Kidney capillary endothelial cell (primary cell): ENCODE data around the gene MCCC1.
"Not testable (repeated sequence)": the region's sequence is repeated elsewhere in the genome, so short reads cannot be mapped to it uniquely, and the experiment has no call there.

Source experiments
- DNase-seq: peaks from one replicate; pipeline ENCODE4 v3.0.0-alpha.2; 2018; ENCODE audit warnings: low spot score

MCCC1 gene

GRCh38 chr3:183099026-183099837 lies at the start of gene MCCC1:
MCCC1 (minus strand) TSS chr3:183099496; CDS start chr3:183099440, 56 bp downstream.
- DNase-seq: peak; percentile 99

DNA sequence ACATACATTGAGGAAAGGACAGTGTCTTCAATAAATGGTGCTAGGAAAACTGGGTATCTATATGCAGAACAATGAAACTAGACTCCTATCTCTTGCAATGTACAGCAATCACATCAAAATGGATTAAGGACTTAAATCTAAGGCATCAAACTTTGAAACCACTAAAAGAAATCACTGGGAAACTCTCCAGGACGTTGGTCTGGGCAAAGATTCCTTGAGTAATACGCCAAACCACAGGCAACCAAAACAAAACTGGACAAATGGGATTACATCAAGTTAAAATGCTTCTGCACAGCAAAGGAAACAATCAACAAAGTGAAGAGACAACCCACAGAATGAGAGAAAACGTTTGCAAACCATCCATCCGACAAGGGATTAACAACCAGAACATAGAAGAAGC lies 48.8 kb upstream of the MCCC1 start:
- DNase-seq: no peak

GRCh38 chr3:183144363-183144762 lies 45.1 kb upstream of the MCCC1 start:
- DNase-seq: no peak

GRCh38 chr3:183142199-183142598 lies 42.9 kb upstream of the MCCC1 start:
- no peak for DNase-seq

DNA sequence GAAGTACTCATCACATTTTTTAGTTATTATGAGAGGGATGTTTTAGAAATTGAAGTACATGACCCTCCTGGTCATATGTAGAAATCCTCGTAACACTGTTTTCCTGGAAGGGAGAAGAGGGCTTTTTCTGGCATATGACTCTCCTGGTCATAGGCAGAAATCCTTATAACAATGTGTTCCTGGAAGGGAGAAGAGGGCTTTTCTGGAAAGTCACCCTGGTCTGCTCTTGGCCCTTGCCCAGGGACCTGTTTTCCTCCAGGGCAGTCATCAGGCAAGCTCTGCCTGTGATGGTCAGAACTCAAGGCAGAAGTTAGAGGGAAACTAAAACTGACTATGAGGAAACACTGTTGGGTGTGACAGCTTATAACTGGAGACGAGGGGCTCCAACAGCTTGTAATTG lies 35.5 kb upstream of the MCCC1 start:
- DNase-seq: no peak

DNA sequence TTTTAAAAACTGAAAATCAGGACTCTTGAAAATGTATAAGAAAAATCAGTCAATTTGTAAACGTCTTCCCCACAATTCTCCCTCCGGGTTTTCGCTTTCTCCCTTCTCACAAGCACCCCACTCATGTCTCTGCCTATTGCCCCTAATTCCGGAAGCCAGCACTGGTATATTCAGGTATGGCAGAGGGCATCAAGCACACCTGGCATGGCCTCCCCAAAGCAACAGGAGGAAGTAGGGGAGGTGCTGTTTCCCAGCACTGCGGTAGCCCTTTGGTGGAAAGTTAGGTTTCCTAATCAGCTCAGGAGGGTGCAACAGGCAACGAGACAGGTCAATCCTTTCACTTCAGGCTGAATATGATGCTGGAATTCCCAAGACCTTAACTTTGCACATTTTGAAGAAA lies 33.1 kb upstream of the MCCC1 start:
- no peak for DNase-seq

- peak; percentile 90 for DNase-seq
Observed at GRCh38 chr3:183131735-183132134, 32.4 kb upstream of the MCCC1 start.

GRCh38 chr3:183131186-183131725 lies 32.0 kb upstream of the MCCC1 start:
- no peak for DNase-seq

DNA sequence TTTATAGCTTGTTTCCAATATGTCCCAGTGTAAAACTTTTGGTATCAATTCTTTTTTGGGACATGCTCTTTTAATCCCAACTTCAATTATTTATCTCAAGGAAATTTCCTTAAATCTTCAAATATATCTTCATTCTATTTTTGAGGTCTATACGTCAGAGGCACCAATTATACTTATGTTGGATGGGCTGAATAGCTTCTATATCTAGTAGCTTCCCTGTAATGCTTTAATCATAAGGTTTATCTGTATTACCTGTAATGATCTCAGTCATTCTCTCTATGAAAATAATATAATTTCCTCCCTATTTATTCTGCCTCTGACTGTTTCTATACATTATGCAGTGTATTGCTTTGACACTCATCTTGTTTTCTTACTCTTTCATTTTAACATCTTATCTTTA lies 29.9 kb upstream of the MCCC1 start:
- DNase-seq: no peak

- peak; percentile 72 for DNase-seq
Observed at GRCh38 chr3:183128709-183129108, 29.4 kb upstream of the MCCC1 start.

DNA sequence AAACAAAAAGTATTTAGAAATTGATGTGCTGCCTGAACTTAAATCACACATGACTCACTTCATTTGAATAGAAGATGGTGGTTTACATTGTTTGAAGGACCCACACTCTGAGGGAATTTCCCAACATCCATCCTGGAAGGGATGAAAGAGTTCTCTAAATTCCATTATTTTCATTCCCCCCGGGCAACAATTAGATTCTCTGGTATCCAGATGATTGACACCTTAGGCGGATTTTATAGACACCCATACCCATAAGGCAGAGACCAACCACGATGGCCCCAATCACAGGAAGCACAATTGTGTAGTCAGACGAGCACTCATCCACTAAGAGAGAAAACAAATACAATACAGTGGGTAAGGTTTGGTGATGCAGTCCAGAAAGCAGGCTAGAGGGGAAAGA lies 24.6 kb upstream of the MCCC1 start:
- DNase-seq: peak; percentile 43

- peak; percentile 81 for DNase-seq
Observed at GRCh38 chr3:183122257-183122932, 23.1 kb upstream of the MCCC1 start.

DNA sequence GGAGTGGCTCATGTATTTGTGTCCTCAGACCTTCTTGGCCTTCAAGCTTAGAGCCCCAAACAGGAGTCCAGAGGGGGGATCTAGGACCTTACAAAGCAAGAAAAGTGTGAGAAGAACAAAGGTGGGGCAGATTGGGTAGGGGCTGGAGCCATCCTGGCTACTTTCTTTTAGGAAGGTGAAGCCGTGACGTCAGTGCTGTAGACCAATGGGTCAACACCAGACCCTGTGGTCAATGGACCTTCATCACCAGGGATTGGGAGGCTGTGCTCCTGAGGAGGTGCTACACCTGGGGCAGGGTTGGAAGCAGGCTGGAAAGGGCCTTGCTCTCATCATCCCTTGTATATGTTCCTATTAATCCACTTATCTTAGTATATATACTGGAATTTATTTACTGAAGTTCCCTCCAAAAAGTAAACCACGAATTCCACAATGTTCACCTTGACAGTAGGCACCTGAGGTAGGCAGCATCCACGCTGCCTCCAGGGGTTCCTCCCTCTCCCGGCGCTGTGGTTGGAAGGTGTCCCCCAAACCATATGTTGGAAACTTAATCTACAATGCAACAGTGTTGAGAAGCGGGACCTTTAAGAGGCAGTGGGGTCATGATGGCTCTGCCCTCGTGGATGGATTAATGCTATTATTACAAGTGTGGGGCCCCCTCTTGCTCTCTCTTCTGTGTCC lies 21.4 kb upstream of the MCCC1 start:
- no peak for DNase-seq

GRCh38 chr3:183117056-183117455 lies 17.8 kb upstream of the MCCC1 start:
- DNase-seq: no peak

DNA sequence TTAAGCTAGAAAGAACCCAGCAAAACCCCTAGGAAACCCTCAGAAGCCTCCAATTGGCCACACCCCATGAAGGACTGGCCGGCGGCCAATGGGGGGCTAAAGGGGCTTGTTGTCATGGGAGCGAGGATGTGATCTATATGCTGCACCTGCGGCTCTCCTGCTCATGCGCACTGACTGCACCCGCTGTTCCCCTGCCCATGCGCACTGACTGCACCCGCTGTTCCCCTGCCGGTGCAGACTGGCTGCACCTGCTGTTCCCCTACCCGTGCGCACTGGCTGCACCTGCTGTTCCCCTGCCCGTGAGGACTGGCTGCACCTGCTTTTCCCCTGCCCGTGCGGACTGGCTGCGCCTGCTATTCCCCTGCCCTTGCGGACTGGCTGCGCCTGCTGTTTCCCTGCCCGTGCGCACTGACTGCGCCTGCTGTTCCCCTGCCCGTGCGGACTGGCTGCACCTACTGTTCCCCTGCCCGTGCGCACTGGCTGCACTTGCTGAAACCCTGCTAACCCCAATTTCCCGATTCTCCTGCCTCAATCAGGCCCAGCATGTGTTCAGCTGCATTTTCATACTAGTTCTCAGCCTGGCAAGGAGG lies 16.8 kb upstream of the MCCC1 start:
- DNase-seq: no peak

DNA sequence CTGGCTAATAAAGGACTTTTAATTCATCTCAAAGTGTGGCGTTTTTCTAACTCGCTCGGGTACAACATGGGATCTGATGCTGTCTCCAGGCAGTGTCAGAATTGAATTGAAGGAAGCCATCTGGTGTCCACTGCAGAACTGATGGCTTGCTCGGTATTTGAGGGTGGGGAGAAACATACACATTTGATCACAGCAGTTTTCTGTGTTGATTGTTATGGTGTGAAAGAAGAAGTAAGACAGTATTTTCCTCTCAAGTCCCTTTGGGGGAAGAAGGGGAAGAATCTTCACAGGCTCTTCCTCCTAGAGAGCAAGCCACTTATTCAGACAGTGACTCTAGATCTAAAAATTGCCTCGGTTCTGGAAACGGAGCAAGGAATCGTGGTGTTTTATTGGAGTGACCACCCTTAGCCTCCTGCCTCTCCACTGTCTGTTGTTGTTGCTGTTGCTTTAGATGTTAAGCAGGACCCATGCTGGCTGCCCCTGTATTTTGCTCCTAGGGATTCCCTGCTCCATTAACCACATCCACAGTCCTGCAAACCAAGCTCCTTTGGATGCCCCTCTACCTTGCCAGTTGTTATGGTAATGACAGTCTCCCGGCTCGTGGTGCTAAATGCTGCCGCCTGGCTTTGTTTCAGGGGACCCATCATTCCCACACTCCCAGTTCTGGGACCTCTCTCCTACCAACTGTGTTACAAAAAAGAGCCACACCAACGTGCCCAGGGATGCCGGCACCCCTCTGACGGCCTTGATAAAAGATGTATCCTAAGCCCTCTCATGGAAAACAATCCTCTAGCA lies 15.3 kb upstream of the MCCC1 start:
- DNase-seq: no peak

GRCh38 chr3:183109847-183110246 lies 10.6 kb upstream of the MCCC1 start:
- not testable (repeated sequence) for DNase-seq

- no peak for DNase-seq
Observed at GRCh38 chr3:183108470-183108869, 9.2 kb upstream of the MCCC1 start.

DNA sequence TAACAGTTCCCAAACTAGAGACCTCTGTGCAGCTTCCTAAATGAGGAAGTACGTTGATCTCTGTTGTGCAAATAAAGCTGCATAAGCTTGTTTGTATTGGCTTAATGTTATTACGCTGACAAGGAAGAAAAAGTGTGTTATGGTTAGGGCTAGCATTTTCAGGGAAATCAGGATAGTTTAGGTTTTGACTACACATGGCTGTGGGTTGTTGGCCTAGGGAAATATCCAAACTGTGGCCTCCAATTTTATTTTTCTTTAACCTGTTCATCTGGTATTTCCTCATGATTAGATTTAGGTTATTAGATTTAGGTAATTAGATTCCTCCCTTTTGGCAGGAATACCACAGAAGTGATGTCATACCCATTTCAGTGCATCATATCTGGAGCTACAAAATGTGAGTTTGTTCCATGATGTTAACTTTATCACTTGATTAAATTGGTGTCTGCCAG lies 8.7 kb upstream of the MCCC1 start:
- DNase-seq: no peak

DNA sequence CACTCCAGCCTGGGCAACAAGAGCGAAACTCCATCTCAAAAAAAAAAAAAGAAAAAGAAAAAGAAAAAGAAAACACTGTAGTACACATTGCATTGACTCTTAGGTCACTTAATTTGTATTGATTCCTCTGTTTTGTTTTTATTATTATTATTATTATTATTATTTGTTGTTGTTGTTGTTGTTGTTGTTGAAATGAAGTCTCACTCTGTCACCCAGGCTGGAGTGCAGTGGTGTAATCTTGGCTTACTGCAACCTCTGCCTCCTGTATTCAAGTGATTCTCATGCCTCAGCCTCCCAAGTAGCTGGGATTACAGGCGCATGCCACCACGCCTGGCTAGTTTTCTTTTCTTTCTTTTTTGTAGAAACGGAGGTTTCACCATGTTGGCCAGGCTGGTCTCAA lies 8.1 kb upstream of the MCCC1 start:
- not testable (repeated sequence) for DNase-seq

- no peak for DNase-seq
Observed at GRCh38 chr3:183106635-183107034, 7.3 kb upstream of the MCCC1 start.
